SK-N-SH (cell line): ENCODE data around the gene FRYL. TPM values are rescaled to one million over a fixed set of nuclear protein-coding genes. Genes with fewer than 3 reads are reported as not detected.

ENCODE experiments used
- CTCF ChIA-PET: fragments of 300-600, 350-600 bp; formaldehyde crosslinking; extraction: SDS; loops from one replicate; lab custom pipeline; 2021; lab: Yijun Ruan, JAX
- POLR2A ChIA-PET: fragments of 350-600 bp; sonication (Branson Sonifier 250); formaldehyde crosslinking; extraction: SDS; loops from one replicate; lab custom pipeline; 2020; ENCODE audit warnings: antibody characterized with exemption, inconsistent platforms; lab: Yijun Ruan, JAX
- DNase-seq: peaks from one replicate; pipeline ENCODE4 v3.0.0; 2012
- H2AFZ ChIP-seq: fragments of 200-600 bp; sonication (generic); 2 replicates; pipeline ENCODE4 v1.8.1; 2016; ENCODE audit warnings: antibody characterized with exemption, mild to moderate bottlenecking, low read depth
- H3F3A ChIP-seq: fragments of 200-600 bp; sonication (generic); replicated peaks from 2 replicates; pipeline ENCODE3; 2016; ENCODE audit warnings: antibody characterized with exemption, mild to moderate bottlenecking; ENCODE audit not compliant: insufficient read depth
- H3K27ac ChIP-seq, 2 experiments: fragments of 200-500 bp in 1 of 2; fragments of 200-600 bp in 1 of 2; sonication (Bioruptor generic) in 1 of 2; sonication (generic), shearing (Covaris generic) in 1 of 2; 2 replicates each; pipeline versions ENCODE4 v1.5.1 to v1.6.1; 2014 to 2016; ENCODE audit warnings: low read depth in 2 of 2, inconsistent platforms in 1 of 2, low read length in 1 of 2, mild to moderate bottlenecking in 1 of 2, mixed read lengths in 1 of 2
- H3K27me3 ChIP-seq: fragments of 200-600 bp; sonication (generic), shearing (Covaris generic); 2 replicates; pipeline ENCODE4 v1.6.1; 2016; ENCODE audit warnings: mixed run types; ENCODE audit not compliant: insufficient read depth
- H3K36me3 ChIP-seq, 2 experiments: fragments of 200-500 bp in 1 of 2; fragments of 200-600 bp in 1 of 2; sonication (Bioruptor generic) in 1 of 2; sonication (generic) in 1 of 2; replicated peaks in 1 of 2; 2 replicates each; pipeline versions ENCODE3 to v1.5.1; 2014 to 2016; ENCODE audit warnings: low read length in 1 of 2, mild to moderate bottlenecking in 1 of 2; ENCODE audit not compliant: insufficient read depth in 2 of 2, control insufficient read depth in 1 of 2
- H3K4me1 ChIP-seq, 2 experiments: fragments of 200-500 bp in 1 of 2; fragments of 200-600 bp in 1 of 2; sonication (Bioruptor generic) in 1 of 2; sonication (generic), shearing (Covaris generic) in 1 of 2; 2 replicates each; pipeline versions ENCODE4 v1.5.1 to v1.6.1; 2014 to 2016; ENCODE audit warnings: low read depth in 1 of 2, low read length in 1 of 2, mixed run types in 1 of 2; ENCODE audit not compliant: insufficient read depth in 2 of 2, control insufficient read depth in 1 of 2
- H3K4me2 ChIP-seq: fragments of 200-600 bp; sonication (generic), shearing (Covaris generic); 2 replicates; pipeline ENCODE4 v1.6.1; 2017; ENCODE audit warnings: mixed run types
- H3K4me3 ChIP-seq, 2 experiments: fragments of 200-500 bp in 1 of 2; fragments of 200-600 bp in 1 of 2; sonication (Bioruptor generic) in 1 of 2; sonication (generic), shearing (Covaris generic) in 1 of 2; 2 replicates each; pipeline versions ENCODE4 v1.5.1 to v1.8.1; 2014 to 2016; ENCODE audit warnings: low read depth in 2 of 2, inconsistent platforms in 1 of 2, low read length in 1 of 2, mild to moderate bottlenecking in 1 of 2, mixed read lengths in 1 of 2, moderate library complexity in 1 of 2
- H3K79me2 ChIP-seq: fragments of 200-600 bp; sonication (generic); 2 replicates; pipeline ENCODE4 v1.8.1; 2017; ENCODE audit warnings: mild to moderate bottlenecking; ENCODE audit not compliant: insufficient read depth
- H3K9ac ChIP-seq: fragments of 200-600 bp; sonication (generic); 2 replicates; pipeline ENCODE4 v1.6.1; 2017; ENCODE audit warnings: mixed run types
- H3K9me2 ChIP-seq: fragments of 200-600 bp; sonication (generic); 2 replicates; pipeline ENCODE4 v1.6.1; 2017; ENCODE audit warnings: mixed run types
- H3K9me3 ChIP-seq: fragments of 200-600 bp; sonication (generic); 2 replicates; pipeline ENCODE4 v1.6.1; 2017; ENCODE audit warnings: mixed run types, mild to moderate bottlenecking, moderate library complexity
- H4K20me1 ChIP-seq: fragments of 200-600 bp; sonication (generic); 2 replicates; pipeline ENCODE4 v1.6.1; 2017; ENCODE audit warnings: mild to moderate bottlenecking, mixed run types; ENCODE audit not compliant: insufficient read depth
- CHD2 ChIP-seq: fragments of 150-350 bp; IDR thresholded peaks from 2 replicates; pipeline ENCODE4 v1.6.1; 2018; ENCODE audit warnings: low read length; ENCODE audit not compliant: partially characterized antibody
- CTCF ChIP-seq: fragments of 200-600 bp; sonication (generic); IDR thresholded peaks from 2 replicates; pipeline ENCODE4 v1.6.1; 2017; ENCODE audit warnings: antibody characterized with exemption, mild to moderate bottlenecking, moderate library complexity
- ELF1 ChIP-seq: IDR thresholded peaks from 2 replicates; pipeline ENCODE4 v1.4.0; 2012
- EP300 ChIP-seq, 2 experiments: IDR thresholded peaks; 2 replicates each; pipeline versions ENCODE4 v1.4.0 to v1.6.1; 2012; ENCODE audit warnings: borderline replicate concordance in 1 of 2, low read depth in 1 of 2, low read length in 1 of 2
- EZH2phosphoT487 ChIP-seq: fragments of 200-600 bp; sonication (generic); IDR thresholded peaks from 2 replicates; pipeline ENCODE4 v1.6.1; 2017; ENCODE audit warnings: low read depth, mixed run types, mild to moderate bottlenecking, antibody characterized with exemption, moderate library complexity, borderline replicate concordance
- FOXJ3 ChIP-seq: sonication (generic); formaldehyde crosslinking; IDR thresholded peaks from 2 replicates; pipeline ENCODE4 v1.5.1; 2020; ENCODE audit warnings: mild to moderate bottlenecking, missing genetic modification reagents
- FOXM1 ChIP-seq: IDR thresholded peaks from 2 replicates; pipeline ENCODE4 v1.4.0; 2012; ENCODE audit warnings: low read depth, mild to moderate bottlenecking
- MEF2A ChIP-seq: IDR thresholded peaks from 2 replicates; pipeline ENCODE4 v1.4.0; 2012; ENCODE audit warnings: low read depth, borderline replicate concordance
- MXI1 ChIP-seq: IDR thresholded peaks from 2 replicates; pipeline ENCODE4 v1.6.1; 2012; ENCODE audit warnings: mild to moderate bottlenecking, low read depth, low read length, improper control_type of control experiment
- NFIC ChIP-seq: IDR thresholded peaks from 2 replicates; pipeline ENCODE4 v1.4.0; 2012; ENCODE audit warnings: borderline replicate concordance
- NRF1 ChIP-seq: IDR thresholded peaks from 2 replicates; pipeline ENCODE4 v1.6.1; 2012; ENCODE audit warnings: low read depth, mild to moderate bottlenecking, low read length
- POLR2AphosphoS5 ChIP-seq: IDR thresholded peaks from 2 replicates; pipeline ENCODE4 v1.6.1; 2012; ENCODE audit warnings: low read depth, low read length
- RAD21 ChIP-seq: IDR thresholded peaks from 2 replicates; pipeline ENCODE4 v1.6.1; 2012; ENCODE audit warnings: mild to moderate bottlenecking, low read length
- RXRA ChIP-seq: IDR thresholded peaks from 2 replicates; pipeline ENCODE4 v1.4.0; 2012; ENCODE audit warnings: low read depth, mild to moderate bottlenecking, borderline replicate concordance
- TCF12 ChIP-seq: IDR thresholded peaks from 2 replicates; pipeline ENCODE4 v1.4.0; 2012
- TEAD4 ChIP-seq: IDR thresholded peaks from 2 replicates; pipeline ENCODE4 v1.4.0; 2012; ENCODE audit warnings: mild to moderate bottlenecking, borderline replicate concordance; ENCODE audit not compliant: insufficient read depth
- USF1 ChIP-seq: IDR thresholded peaks from 2 replicates; pipeline ENCODE4 v1.4.0; 2012; ENCODE audit warnings: low read depth, borderline replicate concordance
- USF2 ChIP-seq: fragments of 150-350 bp; IDR thresholded peaks from 2 replicates; pipeline ENCODE4 v1.6.1; 2017; ENCODE audit warnings: antibody characterized with exemption, low read length, low read depth, borderline replicate concordance
- ZBTB33 ChIP-seq: IDR thresholded peaks from 2 replicates; pipeline ENCODE4 v1.4.0; 2012; ENCODE audit warnings: low read depth, borderline replicate concordance
- WGBS: methylation state at CpG from one replicate; pipeline ENCODE4 v1.1.6; 2017; ENCODE audit warnings: low lambda C conversion rate; 5-methylcytosine and 5-hydroxymethylcytosine counted together
- polyA plus RNA-seq, 3 experiments: library from polyadenylated mRNA; depleted of rRNA; stranded (reverse); fragments of >200 nt; gene quantifications; 2 replicates each; pipeline ENCODE4 v1.2.3, GENCODE V29; 2012

FRYL gene
- polyA plus RNA-seq, 1 of the 3 experiments (the other 2 are of a cell fraction), result 8.2 TPM

- H3K27ac ChIP-seq, result no peak overlapping the region
- ChIA-PET POLR2A (no interaction called here), CTCF (interaction anchor here (0.8 to 1.0 kb wide), 2 partner anchors 36 to 233 kb away, joined by 3 read pairs; no protein-coding TSS in a partner anchor)
- WGBS, result 94% methylated on average over 2 of the region's 2 CpGs
- no peaks in the 10 kb centered on the region; a peak in 1 of 4 replicates for H3K4me1 ChIP-seq
- no peak for DNase-seq
- no peak overlapping the region for H2AFZ ChIP-seq
- no peaks in the 10 kb centered on the region for H3K27me3 ChIP-seq
- no peak overlapping the region for H3K4me3 ChIP-seq
- no peaks in the 10 kb centered on the region for H3K9me3 ChIP-seq
- H3K9me2 ChIP-seq, result no peaks in the 10 kb centered on the region
- H3K79me2 ChIP-seq, result no peaks in the 10 kb centered on the region
- no peaks in the 10 kb centered on the region for H4K20me1 ChIP-seq
- H3K4me2 ChIP-seq, result no peak overlapping the region
- no peaks in the 10 kb centered on the region for H3F3A ChIP-seq
- H3K36me3 ChIP-seq, result peaks cover 75 to 76% of the 10 kb centered on the region in 2 experiments
- no peak overlapping the region for H3K9ac ChIP-seq
- TF ChIP-seq CHD2 (no peak), POLR2AphosphoS5 (no peak), TEAD4 (no peak), RAD21 (no peak), MXI1 (no peak), NRF1 (no peak), ZBTB33 (no peak), MEF2A (no peak), USF1 (no peak), ELF1 (no peak), CTCF (no peak), RXRA (no peak), EP300 (IDR thresholded peaks at IDR 0.05; ENCODE audit: borderline replicate concordance in 1 of 2, low read depth in 1 of 2, low read length in 1 of 2) (no peak), EZH2phosphoT487 (no peak), FOXJ3 (CRISPR knock-in tag) (no peak), FOXM1 (no peak), USF2 (no peak), NFIC (no peak), TCF12 (no peak)
These were observed 237.2 kb downstream of the FRYL start for GRCh38 chr4:48542888-48543287.
